Stomach (tissue), 4 donors: ENCODE measurements around the gene COX7A2L.

Experiments used
- POLR2A ChIP-seq, 4 donors: fragments of 450-650 bp; IDR thresholded peaks; one replicate each; pipeline ENCODE4 v1.6.1; 2016; ENCODE audit warnings: antibody characterized with exemption in 4 of 4, control low read depth in 2 of 4, mild to moderate bottlenecking in 1 of 4, moderate library complexity in 1 of 4
- POLR2AphosphoS5 ChIP-seq, 3 donors: sonication (generic); formaldehyde crosslinking; IDR thresholded peaks; one replicate each; pipeline ENCODE4 v1.6.1; 2016; ENCODE audit warnings: antibody characterized with exemption in 3 of 3
- TF ChIP-seq, protein P1 (sequence below), 7 experiments: fragments of 450-650 bp in 4 of 7; fragments of 200-600 bp in 3 of 7; sonication (generic) in 3 of 7; IDR thresholded peaks; one replicate each; pipeline ENCODE4 v1.5.1; 2016 to 2019; ENCODE audit warnings: antibody characterized with exemption in 7 of 7, control low read depth in 2 of 7, mild to moderate bottlenecking in 1 of 7

DNA sequence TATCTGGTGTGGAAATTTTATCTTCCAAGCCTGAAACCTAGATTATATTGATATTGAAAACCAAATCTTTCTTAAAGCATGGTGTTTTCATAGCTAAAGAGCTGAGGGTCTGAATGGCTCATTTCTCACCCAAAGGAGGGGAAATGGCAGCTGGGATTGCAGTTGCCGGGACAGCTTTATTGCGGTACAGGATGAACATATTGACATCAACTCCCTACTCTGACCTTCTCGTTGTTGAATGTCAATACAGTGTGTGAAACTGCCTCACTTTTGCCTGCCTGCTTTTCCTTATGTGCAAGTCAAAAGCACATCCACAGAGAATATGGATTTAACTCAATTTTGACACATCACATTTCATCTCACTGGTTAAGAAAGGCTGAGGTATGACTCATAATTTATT is 3.6 kb upstream of the COX7A2L start:
- TF ChIP-seq, protein P1, sequence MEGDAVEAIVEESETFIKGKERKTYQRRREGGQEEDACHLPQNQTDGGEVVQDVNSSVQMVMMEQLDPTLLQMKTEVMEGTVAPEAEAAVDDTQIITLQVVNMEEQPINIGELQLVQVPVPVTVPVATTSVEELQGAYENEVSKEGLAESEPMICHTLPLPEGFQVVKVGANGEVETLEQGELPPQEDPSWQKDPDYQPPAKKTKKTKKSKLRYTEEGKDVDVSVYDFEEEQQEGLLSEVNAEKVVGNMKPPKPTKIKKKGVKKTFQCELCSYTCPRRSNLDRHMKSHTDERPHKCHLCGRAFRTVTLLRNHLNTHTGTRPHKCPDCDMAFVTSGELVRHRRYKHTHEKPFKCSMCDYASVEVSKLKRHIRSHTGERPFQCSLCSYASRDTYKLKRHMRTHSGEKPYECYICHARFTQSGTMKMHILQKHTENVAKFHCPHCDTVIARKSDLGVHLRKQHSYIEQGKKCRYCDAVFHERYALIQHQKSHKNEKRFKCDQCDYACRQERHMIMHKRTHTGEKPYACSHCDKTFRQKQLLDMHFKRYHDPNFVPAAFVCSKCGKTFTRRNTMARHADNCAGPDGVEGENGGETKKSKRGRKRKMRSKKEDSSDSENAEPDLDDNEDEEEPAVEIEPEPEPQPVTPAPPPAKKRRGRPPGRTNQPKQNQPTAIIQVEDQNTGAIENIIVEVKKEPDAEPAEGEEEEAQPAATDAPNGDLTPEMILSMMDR (IDR thresholded peaks at IDR 0.05), result no peak
- TF ChIP-seq POLR2AphosphoS5 (IDR thresholded peaks at IDR 0.05) (no peak), POLR2A (IDR thresholded peaks at IDR 0.05) (no peak)
